ENCODE data around the gene ARHGEF28.

The ARHGEF28 gene

GRCh38 chr5:73825199-73825598 lies 199.2 kb downstream of the ARHGEF28 start:
- no peak for DNase-seq

DNA sequence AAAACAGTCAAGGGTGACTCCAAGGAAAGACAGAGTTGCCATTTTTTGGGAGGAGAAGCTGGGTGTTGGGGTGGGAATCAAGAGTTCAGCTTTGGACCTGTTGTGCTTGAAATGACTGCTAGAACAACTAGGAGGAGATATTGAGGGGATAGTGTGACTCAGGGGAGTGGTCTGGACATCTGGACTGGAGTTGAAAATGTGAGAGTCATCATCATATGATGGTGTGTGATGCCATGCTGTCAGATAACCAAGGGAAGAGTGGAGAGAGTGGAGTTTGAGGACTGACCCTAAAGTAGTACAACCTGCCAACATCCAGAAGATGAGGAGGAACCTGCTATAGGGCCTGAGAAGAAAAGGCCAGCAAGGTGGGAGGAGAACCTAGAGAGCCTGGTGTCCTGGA lies 199.7 kb downstream of the ARHGEF28 start:
- DNase-seq = no peak

- DNase-seq = no peak
These were observed 200.5 kb downstream of the ARHGEF28 start for GRCh38 chr5:73826301-73827105.

GRCh38 chr5:73827106-73827450 lies 201.1 kb downstream of the ARHGEF28 start:
- DNase-seq = no peak

GRCh38 chr5:73828465-73828864 lies 202.5 kb downstream of the ARHGEF28 start:
- no peak for DNase-seq

DNA sequence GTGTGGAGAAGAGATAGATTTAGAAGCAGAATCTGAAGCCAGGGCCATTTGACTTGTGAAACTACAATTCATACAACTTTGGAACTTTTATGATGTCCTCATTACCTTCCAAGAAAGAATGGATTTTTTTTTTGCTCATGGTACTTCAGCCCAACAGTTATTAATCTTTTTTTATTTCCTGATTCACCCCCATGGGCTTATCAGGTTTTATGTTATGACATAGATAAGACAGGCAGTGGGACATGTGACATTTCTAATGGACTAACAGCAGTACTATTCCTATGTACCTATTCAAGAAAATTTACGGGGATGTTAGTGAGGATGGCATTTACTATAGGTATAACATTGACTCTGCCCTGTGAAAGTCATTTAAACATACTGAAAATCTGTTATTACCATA lies 204.7 kb downstream of the ARHGEF28 start:
- no peak for DNase-seq

DNA sequence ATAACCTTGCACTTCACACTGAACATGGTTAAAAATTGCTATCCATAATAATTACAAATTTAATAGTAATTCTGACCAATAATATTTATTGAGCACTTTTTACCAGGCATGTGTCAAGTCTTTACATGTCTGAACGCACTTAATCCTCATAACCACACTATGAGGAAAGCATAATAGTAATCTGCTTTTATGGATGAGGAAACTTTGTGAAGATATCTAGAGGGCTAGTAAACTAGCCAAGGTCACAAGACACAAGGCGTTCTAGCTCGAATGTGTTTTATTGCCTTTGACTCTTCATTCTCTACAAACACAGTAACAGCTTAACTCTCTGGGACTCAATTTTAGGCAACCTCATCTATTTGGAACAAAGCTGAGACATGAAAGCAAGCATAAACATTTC lies 205.1 kb downstream of the ARHGEF28 start:
- no peak for DNase-seq

DNA sequence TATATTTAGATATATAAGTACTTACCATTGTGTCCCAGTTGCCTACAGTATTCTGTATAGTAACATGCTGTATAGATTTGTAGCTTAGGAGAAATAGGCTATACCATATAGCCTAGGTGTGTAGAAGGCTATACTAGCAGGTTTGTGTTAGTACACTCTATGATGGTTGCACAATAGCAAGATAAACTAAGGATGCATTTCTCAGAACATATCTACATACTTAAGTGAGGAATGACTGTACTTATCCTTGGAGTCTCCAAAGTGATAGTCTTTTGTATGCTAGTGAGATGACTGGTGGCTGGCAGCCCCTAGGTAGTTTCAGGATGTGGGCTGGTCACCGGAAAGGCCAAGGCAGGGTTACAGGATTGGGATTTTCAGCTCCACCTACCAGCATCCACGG lies 208.7 kb downstream of the ARHGEF28 start:
- no peak for DNase-seq

DNA sequence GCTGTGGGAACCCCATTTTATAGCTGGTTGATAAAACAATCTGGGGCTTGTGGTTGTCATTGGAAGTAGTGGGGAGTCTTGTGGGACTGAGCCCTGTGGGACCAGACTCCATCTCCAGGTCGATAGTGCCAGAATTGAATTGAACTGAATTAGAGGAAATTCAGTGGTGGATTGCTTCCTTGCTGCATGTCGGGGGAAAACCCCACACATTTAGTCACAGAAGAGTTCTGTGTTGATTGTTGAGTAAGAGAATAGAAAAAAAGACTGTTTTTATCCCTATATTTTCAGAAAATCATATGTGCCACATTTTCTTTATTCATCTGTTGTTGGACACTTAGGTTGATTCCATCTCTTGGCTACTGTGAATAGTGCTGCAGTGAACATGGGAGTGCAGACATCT lies 209.7 kb downstream of the ARHGEF28 start:
- no peak for DNase-seq

DNA sequence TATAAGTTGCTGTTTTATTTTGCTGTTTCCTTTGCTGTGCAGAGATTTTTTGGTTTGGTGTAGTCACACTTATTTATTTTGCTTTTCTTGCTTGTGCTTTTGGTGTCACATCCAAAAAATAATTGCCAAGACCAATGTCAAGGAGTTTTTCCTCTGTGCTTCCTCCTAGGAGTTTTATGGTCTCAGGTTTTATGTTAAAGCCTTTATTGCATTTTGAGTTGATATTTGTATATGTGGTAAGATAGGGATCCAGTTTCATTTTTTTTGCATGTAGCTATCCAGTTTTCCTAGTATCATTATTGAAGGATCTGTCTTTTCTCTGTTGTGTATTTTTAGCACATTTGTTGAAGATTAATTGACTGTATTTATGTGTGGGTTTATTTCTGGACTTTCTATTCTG lies 210.6 kb downstream of the ARHGEF28 start:
- no peak for DNase-seq

GRCh38 chr5:73838901-73839300 lies 212.9 kb downstream of the ARHGEF28 start:
- DNase-seq = no peak

DNA sequence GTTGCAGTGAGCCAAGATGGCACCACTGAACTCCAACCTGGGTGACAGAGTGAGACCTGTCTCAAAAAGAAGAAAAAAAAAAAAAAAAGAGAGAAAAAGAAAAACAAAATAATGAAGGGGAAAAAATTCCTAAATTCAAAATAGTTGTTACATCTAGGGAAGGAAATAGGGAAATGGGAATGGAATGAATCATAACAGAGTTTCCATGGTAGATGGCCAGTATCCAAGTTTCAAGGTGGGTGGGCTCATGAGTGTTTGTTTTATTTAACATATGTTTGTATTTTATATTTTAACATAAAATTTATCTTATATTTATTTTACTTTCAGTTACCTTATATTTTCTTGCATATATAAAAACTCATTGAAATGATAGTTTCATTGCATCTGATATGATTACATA lies 215.6 kb downstream of the ARHGEF28 start:
- no peak for DNase-seq

DNA sequence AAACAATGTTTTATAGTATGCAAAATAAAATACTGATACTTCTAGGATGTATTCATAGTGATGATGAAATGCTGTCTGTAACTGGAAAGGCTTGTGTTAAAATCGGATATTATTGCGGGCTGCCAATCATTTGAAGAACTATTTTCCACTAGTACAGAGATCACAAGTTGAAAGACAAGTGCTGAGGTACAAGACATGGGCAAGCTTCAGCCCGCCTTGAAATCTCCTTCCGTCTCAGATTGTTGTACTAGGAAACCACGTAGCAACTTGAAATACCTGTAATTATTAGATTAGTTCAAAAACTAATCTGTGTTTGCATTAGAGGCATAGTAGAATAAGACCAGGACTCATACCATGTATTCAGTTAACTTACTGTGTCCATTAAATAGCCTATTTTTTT lies 218.2 kb downstream of the ARHGEF28 start:
- no peak for DNase-seq

- no peak for DNase-seq
These were observed 225.6 kb downstream of the ARHGEF28 start for GRCh38 chr5:73851471-73852181.

DNA sequence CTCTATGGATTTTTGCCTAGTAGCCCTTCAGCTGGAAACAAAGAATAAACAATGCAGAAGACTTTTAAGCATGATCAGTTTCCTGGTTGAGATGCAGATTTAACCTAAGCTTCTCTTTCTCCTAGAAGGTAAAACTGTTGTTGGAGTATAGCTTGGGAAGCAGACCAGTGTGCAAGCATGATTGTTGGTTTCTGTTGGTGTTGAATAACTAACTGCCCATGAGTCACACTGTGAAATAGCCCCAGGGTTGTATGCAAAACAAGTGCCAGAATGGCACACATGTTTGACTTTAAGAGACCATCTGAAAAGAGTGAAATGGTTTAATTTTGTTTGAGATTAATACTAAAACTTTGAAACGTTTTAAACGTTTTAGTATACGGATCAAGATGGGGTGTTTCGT lies 227.1 kb downstream of the ARHGEF28 start:
- no peak for DNase-seq

DNA sequence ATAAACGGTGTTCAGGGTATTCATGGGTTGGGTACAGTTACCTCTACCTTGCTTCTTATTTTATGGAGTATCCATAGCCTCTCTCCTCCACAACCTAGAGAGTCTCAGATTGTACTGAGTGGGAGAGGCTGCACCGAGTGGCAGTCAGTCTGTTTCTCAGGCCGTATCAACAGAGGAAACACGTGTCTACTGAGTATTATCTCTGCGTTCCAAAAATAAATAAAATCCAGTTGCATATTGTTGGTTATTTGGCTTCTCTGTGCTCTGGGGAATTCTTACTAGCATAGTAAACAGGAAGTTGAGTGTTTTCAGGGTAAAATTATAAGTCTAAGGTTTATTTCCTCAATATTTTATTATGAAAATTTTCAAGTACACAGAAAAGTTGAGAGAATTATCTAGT lies 231.0 kb downstream of the ARHGEF28 start:
- DNase-seq = no peak

DNA sequence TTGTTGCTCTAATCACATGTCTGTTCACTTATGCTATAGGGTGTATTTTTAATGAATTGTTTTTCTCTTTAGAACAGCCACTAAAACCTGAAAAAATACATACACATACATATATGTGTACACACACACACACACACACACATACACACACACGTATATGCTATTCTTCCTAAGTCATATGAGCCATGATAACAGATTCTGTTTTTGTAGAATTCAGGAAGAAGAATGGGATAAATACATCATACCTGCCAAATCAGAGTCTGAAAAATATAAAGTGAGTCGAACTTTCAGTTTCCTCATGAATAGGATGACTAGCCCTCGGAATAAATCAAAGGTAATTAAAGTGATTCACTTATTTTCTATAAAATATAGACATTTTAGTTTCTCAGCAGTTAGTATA lies 231.4 kb downstream of the ARHGEF28 start:
- DNase-seq = no peak

DNA sequence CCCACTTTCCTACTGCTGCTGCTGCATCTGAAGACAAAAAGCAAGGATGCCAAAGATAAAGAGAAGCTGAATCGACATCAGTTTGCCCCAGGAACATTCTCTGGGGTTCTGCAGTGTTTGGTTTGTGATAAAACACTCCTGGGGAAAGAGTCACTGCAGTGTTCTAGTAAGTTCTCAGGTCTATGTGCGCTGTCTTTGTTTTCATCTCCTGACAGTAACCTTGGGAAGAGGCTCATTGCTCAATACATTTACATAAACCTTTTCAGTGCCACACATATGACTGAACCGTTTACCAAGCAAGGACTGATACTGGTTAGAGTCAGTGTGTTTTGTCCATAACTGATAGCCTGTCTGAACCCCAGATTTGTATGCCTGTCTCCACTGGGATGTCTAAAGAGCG lies 232.1 kb downstream of the ARHGEF28 start:
- DNase-seq = no peak

DNA sequence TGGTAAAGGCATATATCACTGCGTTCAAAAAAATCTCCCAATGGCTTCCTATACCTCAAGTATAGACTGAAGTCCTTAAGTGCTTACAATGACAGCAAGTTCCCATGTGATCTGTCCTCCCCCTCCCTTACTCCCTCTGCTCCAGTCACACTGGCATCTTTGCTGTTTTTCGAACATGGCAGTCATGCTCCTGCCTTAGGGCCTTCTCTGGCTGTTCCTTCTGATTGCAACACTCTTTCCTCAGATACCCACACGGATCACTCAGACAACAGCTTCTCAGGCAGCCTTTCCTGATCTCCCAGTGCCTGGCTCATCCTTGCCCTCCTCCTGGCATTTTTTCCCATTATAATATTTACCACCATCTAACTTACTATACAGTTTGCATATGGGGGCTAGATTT lies 232.8 kb downstream of the ARHGEF28 start:
- no peak for DNase-seq

DNA sequence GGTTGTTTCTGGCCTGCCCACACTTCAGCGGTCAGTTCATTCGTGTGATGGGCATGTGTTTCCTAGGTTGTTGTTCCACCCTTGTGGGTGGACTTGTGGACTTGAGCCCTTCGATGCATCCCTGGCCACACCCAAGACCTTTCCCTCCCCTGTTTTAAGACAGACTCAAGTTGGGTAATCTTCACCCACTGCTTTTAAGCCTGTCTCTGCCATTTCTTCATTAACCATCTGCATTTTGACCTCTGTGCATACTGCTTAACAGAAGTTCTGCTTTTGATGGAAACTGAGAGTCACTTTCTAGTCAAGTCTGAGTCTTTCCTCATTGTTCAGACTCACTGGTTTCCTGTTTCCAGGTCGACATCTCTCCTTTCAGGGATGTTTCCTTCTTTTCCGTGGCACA lies 233.7 kb downstream of the ARHGEF28 start:
- DNase-seq = no peak

DNA sequence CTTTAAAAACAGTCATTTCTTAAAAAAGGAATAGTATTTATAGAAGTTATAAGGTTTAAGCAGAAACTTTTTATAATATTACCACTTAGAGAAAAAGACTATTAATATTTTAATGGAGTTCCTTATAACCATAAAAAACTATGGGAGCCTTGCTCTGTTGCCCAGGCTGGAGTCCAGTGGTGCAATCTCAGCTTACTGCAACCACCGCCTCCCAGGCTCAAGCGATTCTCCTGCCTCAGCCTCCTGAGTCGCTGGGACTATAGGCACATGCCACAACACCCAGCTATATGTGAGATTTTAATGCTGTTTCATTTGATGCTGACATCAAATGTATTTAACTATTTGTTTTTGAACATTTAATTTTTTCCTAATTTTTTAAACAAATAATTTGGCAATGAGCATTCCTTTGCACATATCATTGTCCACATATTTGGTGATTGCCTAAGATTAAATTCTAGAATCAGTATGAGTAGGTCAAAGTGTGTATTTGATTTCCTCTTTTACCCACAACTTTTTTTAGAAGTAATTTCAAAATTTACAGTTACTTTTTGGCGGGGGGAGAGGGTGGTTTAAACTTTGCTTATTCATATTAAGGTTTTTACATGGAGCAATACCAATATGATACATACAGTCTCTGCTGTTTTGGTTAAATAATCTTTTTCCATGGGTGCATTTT lies 235.5 kb downstream of the ARHGEF28 start:
- no peak for DNase-seq

- DNase-seq = no peak
These were observed 236.8 kb downstream of the ARHGEF28 start for GRCh38 chr5:73862796-73863195.

DNA sequence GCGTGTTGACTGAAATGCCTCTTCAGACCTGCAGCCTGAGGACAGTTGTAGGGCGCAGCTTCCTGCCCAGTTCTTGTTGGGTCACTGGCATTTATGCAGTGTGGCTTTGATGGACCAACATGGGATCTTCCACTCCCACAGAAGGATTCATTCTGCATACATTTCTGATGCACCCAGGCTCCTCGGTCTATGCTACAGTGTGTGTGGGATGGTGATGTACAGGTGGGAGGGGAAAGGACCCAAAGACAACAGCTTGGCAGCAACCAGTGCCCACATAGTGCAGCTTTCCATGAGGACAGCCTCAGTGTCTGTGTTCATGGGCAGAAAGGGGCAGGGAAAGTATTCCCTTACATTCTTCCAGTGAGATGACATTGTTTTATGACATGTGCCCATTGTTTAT lies 237.9 kb downstream of the ARHGEF28 start:
- no peak for DNase-seq

DNA sequence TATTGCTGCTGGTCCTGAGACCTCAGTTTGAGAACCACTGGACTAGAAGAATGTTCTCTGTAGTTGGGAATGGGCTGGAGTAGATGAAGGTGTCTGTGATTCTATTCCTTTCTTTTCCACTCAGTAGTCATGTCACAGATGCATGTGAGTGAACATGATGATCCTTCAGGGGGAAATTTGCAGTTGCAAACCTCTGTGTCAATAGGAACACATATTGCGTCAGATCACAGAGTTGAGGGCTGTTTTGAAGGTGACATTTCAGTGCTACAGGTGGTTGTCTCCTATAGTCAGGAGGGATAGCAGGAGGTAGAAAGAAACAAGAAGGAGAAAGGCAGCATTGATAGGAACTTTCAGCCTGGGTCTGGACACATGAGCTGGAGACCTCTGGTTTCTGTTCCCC lies 239.3 kb downstream of the ARHGEF28 start:
- DNase-seq = no peak

All from DMS 273 treated with DMSO at 0.1 percent for 48 hours (cell line).